Tibial nerve (tissue), 3 donors: Measurements from ENCODE around the gene PTPRK.

ENCODE experiments used
- POLR2A ChIP-seq, 2 donors: fragments of 450-650 bp; IDR thresholded peaks; one replicate each; pipeline ENCODE4 v1.6.1; 2017; ENCODE audit warnings: antibody characterized with exemption in 2 of 2, mild to moderate bottlenecking in 2 of 2, moderate library complexity in 2 of 2
- TF ChIP-seq, protein P1 (sequence below), 5 experiments: fragments of 200-600 bp in 3 of 5; fragments of 450-650 bp in 2 of 5; sonication (generic) in 3 of 5; IDR thresholded peaks; one replicate each; pipeline ENCODE4 v1.5.1; 2016 to 2019; ENCODE audit warnings: antibody characterized with exemption in 5 of 5, mild to moderate bottlenecking in 3 of 5, moderate library complexity in 2 of 5

DNA sequence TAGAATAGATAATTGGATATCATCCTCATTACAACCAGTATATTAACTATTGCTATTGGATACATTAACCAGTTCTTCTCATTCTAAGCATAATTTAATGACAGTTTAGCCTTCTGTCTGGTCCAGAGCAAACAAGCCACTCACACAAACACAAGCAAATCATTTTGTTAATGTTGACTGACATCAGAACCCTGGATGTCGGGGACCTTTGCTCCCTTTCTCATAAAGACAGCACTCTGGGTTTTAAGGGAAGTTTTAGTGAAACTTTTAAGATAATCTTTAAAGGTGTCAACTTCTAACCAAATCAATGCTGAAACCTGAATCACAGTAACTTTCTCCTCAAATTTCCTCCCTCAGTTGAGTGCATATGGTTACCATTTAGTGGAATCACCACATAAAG is 113.9 kb downstream of the PTPRK start:
- TF ChIP-seq, protein P1, sequence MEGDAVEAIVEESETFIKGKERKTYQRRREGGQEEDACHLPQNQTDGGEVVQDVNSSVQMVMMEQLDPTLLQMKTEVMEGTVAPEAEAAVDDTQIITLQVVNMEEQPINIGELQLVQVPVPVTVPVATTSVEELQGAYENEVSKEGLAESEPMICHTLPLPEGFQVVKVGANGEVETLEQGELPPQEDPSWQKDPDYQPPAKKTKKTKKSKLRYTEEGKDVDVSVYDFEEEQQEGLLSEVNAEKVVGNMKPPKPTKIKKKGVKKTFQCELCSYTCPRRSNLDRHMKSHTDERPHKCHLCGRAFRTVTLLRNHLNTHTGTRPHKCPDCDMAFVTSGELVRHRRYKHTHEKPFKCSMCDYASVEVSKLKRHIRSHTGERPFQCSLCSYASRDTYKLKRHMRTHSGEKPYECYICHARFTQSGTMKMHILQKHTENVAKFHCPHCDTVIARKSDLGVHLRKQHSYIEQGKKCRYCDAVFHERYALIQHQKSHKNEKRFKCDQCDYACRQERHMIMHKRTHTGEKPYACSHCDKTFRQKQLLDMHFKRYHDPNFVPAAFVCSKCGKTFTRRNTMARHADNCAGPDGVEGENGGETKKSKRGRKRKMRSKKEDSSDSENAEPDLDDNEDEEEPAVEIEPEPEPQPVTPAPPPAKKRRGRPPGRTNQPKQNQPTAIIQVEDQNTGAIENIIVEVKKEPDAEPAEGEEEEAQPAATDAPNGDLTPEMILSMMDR (IDR thresholded peaks at IDR 0.05), result no peak
- TF ChIP-seq POLR2A (IDR thresholded peaks at IDR 0.05), result no peak
